DND-41 (cell line): ENCODE results near the gene PDE3B.
"Not testable (repeated sequence)": the region's sequence is repeated elsewhere in the genome, so short reads cannot be mapped to it uniquely, and the experiment has no call there.

ENCODE experiments used
- ATAC-seq: fragments of 200-7000 bp; cut with Tn5 transposase; 3 replicates; pipeline ENCODE4 v1.9.1; 2021; ENCODE audit warnings: low read depth; ENCODE audit not compliant: insufficient read depth
- DNase-seq: peaks from one replicate; pipeline ENCODE4 v3.0.0-alpha.2; 2020
- H2AFZ ChIP-seq: 2 replicates; pipeline ENCODE4 v1.6.0; 2012; ENCODE audit warnings: low read depth, low read length
- H3K27ac ChIP-seq: 2 replicates; pipeline ENCODE4 v1.5.1; 2012; ENCODE audit warnings: low read length, inconsistent platforms
- H3K27me3 ChIP-seq: fragments of 200-600 bp; sonication (generic); 2 replicates; pipeline ENCODE4 v1.6.0; 2012; ENCODE audit warnings: low read length, mild to moderate bottlenecking, inconsistent platforms; ENCODE audit not compliant: insufficient read depth, poor library complexity
- H3K36me3 ChIP-seq: 2 replicates; pipeline ENCODE4 v1.5.1; 2012; ENCODE audit warnings: low read length, inconsistent platforms; ENCODE audit not compliant: insufficient read depth
- H3K4me1 ChIP-seq: 2 replicates; pipeline ENCODE4 v1.5.1; 2012; ENCODE audit warnings: mild to moderate bottlenecking, low read length; ENCODE audit not compliant: insufficient read depth
- H3K4me2 ChIP-seq: 2 replicates; pipeline ENCODE4 v1.6.0; 2012; ENCODE audit warnings: mild to moderate bottlenecking, moderate library complexity, low read length, inconsistent platforms; ENCODE audit not compliant: insufficient read depth
- H3K4me3 ChIP-seq, 2 experiments: fragments of 200-600 bp in 1 of 2; shearing (Covaris generic) in 1 of 2; 2 replicates each; pipeline ENCODE4 v1.5.1; 2012 to 2016; ENCODE audit warnings: inconsistent platforms in 2 of 2, low read length in 2 of 2, mild to moderate bottlenecking in 2 of 2, low read depth in 1 of 2, moderate library complexity in 1 of 2
- H3K79me2 ChIP-seq: 2 replicates; pipeline ENCODE4 v1.6.0; 2012; ENCODE audit warnings: low read length, inconsistent platforms; ENCODE audit not compliant: insufficient read depth
- H3K9ac ChIP-seq: 2 replicates; pipeline ENCODE4 v1.6.0; 2012; ENCODE audit warnings: low read depth, mild to moderate bottlenecking, inconsistent platforms, low read length, moderate library complexity
- H3K9me3 ChIP-seq: 2 replicates; pipeline ENCODE4 v1.5.1; 2012; ENCODE audit warnings: low read length, moderate library complexity, mild to moderate bottlenecking, inconsistent platforms; ENCODE audit not compliant: insufficient read depth, severe bottlenecking
- H4K20me1 ChIP-seq: 2 replicates; pipeline ENCODE4 v1.6.0; 2012; ENCODE audit warnings: low read length; ENCODE audit not compliant: insufficient read depth
- EZH2 ChIP-seq: IDR thresholded peaks from 3 replicates; pipeline ENCODE4 v1.6.1; 2012; ENCODE audit warnings: borderline replicate concordance, low read depth, mild to moderate bottlenecking, moderate library complexity, low read length, inconsistent platforms; ENCODE audit not compliant: severe bottlenecking
- TF ChIP-seq, protein P1 (sequence below): IDR thresholded peaks from 2 replicates; pipeline ENCODE4 v1.5.1; 2012; ENCODE audit warnings: borderline replicate concordance, low read length, moderate library complexity, mild to moderate bottlenecking; ENCODE audit not compliant: poor library complexity, severe bottlenecking; ENCODE audit errors: extremely low read depth

Gene PDE3B

DNA sequence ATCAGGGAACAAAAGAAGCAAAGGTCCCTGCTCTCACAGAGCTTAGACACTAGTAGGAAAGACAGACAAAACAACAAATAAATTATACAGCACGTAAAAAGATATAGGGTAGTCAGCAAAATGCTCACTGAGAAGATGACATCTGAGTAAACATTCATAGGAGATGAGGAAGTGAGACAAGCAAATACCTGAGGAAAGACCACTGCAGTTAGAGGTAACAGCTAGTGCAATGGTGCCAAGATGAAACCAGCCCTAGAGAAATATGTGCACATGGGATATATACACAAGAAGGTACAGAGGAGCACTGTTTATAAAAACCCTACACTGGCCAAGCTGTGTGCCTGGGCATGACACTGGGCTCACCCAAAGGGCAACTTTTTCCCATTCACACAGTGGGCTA is 238.6 kb downstream of the PDE3B start:
- H3K36me3 ChIP-seq = peaks cover 37% of the 10 kb centered on the region
- ATAC-seq = no peak

DNA sequence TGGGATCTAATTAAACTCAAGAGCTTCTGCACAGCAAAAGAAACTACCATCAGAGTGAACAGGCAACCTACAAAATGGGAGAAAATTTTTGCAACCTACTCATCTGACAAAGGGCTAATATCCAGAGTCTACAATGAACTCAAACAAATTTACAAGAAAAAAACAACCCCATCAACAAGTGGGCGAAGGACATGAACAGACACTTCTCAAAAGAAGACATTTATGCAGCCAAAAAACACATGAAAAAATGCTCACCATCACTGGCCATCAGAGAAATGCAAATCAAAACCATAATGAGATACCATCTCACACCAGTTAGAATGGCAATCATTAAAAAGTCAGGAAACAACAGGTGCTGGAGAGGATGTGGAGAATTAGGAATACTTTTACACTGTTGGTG is 240.1 kb downstream of the PDE3B start:
- H2AFZ ChIP-seq, H3K4me3 ChIP-seq, ATAC-seq, DNase-seq, H3K9me3 ChIP-seq, H3K79me2 ChIP-seq, H3K27me3 ChIP-seq, H4K20me1 ChIP-seq, H3K4me2 ChIP-seq, H3K9ac ChIP-seq, H3K27ac ChIP-seq: not testable (repeated sequence)
- Histone ChIP-seq H3K36me3 (peaks cover 22% of the 10 kb centered on the region), H3K4me1 (peaks cover 11% of the 10 kb centered on the region)

More for the DNA sequence above, 238.6 kb downstream of the PDE3B start:
- H4K20me1 ChIP-seq = no peaks in the 10 kb centered on the region
- H3K27me3 ChIP-seq = no peaks in the 10 kb centered on the region
- H3K9me3 ChIP-seq = no peaks in the 10 kb centered on the region
- no peak overlapping the region for H2AFZ ChIP-seq
- no peak overlapping the region for H3K4me2 ChIP-seq
- H3K79me2 ChIP-seq = peaks cover 4% of the 10 kb centered on the region; the same call in 1 of the 2 replicates
- TF ChIP-seq, protein P1, sequence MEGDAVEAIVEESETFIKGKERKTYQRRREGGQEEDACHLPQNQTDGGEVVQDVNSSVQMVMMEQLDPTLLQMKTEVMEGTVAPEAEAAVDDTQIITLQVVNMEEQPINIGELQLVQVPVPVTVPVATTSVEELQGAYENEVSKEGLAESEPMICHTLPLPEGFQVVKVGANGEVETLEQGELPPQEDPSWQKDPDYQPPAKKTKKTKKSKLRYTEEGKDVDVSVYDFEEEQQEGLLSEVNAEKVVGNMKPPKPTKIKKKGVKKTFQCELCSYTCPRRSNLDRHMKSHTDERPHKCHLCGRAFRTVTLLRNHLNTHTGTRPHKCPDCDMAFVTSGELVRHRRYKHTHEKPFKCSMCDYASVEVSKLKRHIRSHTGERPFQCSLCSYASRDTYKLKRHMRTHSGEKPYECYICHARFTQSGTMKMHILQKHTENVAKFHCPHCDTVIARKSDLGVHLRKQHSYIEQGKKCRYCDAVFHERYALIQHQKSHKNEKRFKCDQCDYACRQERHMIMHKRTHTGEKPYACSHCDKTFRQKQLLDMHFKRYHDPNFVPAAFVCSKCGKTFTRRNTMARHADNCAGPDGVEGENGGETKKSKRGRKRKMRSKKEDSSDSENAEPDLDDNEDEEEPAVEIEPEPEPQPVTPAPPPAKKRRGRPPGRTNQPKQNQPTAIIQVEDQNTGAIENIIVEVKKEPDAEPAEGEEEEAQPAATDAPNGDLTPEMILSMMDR = no peak
- no peak for TF ChIP-seq EZH2
- no peak for DNase-seq
- no peak overlapping the region for H3K9ac ChIP-seq
- no peaks in the 10 kb centered on the region for H3K4me1 ChIP-seq
- no peak overlapping the region for H3K27ac ChIP-seq
- H3K4me3 ChIP-seq = no peak overlapping the region

DNA sequence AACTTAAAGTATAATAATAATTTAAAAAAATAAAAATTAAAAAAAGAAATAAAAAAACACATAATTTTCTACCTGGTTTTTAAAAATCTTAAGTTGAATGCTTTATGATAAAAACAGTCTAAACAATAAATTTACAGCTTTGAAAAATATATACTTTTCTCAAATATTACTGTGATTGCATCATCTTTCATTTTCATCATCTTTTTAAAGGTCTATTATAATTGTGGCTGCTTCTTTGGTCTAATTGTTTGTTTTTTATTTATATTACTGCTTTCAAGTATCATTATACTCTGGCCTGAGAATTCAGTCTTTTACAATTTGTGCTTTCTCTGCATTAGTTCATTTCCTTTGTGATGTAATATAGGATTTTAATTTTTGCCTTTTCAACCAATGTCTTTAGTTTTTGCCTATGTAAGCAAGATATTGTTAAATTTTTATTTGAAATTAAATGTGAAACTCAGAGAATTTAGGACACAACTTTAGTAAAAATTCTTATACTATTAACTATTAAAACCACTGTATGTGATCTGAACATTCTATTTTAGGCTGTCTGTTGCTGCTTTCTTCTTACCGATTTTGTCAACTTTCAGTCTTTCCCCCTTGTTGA is 241.2 kb downstream of the PDE3B start:
- TF ChIP-seq, protein P1 = no peak
- no peak for TF ChIP-seq EZH2
- Histone ChIP-seq H3K4me1 (peaks cover 22% of the 10 kb centered on the region), H3K79me2 (peaks cover 4% of the 10 kb centered on the region; the same call in 1 of the 2 replicates), H3K27ac (no peak overlapping the region), H2AFZ (no peak overlapping the region), H4K20me1 (no peaks in the 10 kb centered on the region), H3K36me3 (peaks cover 17% of the 10 kb centered on the region), H3K4me3 (no peak overlapping the region), H3K4me2 (no peak overlapping the region), H3K27me3 (no peaks in the 10 kb centered on the region), H3K9me3 (no peaks in the 10 kb centered on the region), H3K9ac (no peak overlapping the region)
- DNase-seq (no peak), ATAC-seq (no peak)

DNA sequence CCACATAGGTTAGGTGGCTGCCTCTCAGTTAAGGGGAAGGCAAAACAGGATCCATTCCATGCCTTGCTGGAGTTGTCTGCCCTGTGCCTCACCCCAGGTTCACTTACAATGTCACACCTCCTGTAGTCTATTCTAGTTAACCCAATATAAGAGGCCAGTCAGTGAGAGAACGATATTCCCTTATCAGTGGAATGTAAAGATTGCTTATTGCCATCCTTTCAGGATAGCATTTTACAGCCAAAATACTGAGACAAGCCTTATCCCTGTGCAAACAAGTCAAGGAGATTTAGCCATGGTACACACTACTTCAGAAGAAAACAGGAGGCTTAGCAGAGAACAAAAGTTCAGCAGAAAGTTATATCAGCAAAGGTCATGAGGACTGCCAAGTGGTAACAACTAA is 242.9 kb downstream of the PDE3B start:
- TF ChIP-seq, protein P1 = no peak
- TF ChIP-seq EZH2 = no peak
- Histone ChIP-seq H3K9me3 (no peaks in the 10 kb centered on the region), H3K79me2 (peaks cover 15% of the 10 kb centered on the region), H3K27ac (no peak overlapping the region), H3K27me3 (no peaks in the 10 kb centered on the region), H2AFZ (no peak overlapping the region), H3K4me1 (peaks cover 35% of the 10 kb centered on the region), H4K20me1 (no peaks in the 10 kb centered on the region), H3K4me3 (no peak overlapping the region), H3K9ac (no peak overlapping the region), H3K36me3 (peaks cover 9% of the 10 kb centered on the region; the same call in 1 of the 2 replicates), H3K4me2 (peak overlapping the region; percentile 9; the same call in 1 of the 2 replicates)
- DNase-seq = no peak
- no peak for ATAC-seq
